GM18907 (cell line): Measurements from ENCODE around the gene METTL22.

Source experiments
- ATAC-seq: cut with Tn5 transposase; IDR thresholded peaks from one replicate; pipeline ENCODE4 v1.9.1; 2021; ENCODE audit warnings: mild to moderate bottlenecking, moderate library complexity; ENCODE audit not compliant: unreplicated experiment

Gene METTL22

DNA sequence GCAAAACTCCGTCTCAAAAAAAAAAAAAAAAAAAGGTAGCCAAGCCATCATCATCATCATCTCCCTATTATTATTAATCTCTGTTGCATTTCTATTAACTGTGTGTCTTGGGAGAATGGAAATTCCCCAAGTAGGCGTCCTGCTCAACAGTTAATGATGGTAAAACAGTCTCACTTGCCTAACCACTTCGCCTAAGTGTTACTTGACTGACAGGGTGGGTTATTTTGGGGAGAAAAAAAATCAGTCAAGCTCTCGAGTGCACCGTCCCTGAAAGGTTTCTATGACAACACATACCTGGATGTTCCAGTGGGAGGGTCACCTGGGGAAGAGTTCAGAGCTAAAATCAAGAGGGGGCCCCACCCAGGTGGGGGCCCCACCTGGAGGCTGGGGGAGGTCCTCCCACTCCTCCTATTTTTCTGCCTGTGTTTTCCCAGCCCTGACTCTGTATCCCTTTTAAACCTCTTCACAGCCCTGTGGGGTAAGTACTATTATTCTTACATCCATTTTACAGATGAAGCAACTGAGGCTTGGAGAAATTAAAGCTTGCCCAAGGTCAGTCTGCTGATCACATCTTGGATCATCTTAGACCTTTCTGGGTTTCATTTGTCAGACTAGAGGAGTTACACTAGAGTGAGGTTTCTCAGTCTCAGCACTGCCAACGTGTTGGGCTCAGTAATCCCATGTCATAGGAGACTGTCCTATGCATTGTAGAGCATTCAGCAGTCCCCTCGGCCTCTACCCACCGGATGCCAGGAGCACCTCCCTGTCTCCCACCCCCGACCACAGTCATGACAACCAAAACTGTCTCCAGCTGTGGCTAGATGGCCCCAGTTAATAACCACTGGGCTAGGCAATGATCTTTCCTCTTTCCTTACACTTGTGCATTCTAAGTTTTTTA lies 41.9 kb downstream of the METTL22 start:
- ATAC-seq = no peak

DNA sequence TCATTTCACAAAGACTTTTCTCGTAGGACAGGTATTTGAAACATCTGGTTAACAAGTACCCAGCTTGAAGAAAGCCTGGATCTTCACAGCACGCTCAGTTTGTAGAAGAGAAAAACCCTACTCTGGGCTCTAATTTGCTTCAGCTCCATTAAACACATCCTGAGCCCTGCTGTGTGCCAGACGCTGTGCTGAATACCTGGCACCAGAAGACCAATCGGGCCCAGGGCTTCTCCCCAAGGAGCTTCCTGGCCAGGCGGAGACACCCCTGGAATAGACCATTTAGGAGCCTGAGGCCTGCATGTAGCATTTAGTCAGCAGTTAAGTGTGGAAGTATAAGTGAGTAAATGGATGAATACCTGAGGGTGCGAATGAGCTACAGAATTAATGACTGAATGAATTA lies 44.0 kb downstream of the METTL22 start:
- no peak for ATAC-seq

GRCh38 chr16:8667492-8667891 lies 46.0 kb downstream of the METTL22 start:
- no peak for ATAC-seq

GRCh38 chr16:8668113-8668512 lies 46.6 kb downstream of the METTL22 start:
- no peak for ATAC-seq

DNA sequence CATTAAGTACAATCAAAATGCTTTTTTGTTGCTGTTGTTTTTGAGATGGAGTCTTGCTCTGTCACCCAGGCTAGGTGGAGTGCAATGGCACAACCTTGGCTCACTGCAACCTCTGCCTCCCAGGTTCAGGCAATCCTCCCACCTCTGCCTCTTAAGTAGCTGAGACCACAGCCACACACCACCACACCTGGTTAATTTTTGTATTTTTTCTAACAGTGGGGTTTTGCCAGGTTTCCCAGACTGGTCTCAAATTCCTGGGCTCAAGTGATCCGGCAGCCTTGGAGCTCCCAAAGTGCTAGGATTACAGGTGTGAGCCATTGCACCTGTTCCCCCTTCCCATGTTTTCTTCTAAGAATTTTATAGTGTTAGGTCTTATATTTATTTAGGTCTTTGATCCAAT lies 48.0 kb downstream of the METTL22 start:
- no peak for ATAC-seq

DNA sequence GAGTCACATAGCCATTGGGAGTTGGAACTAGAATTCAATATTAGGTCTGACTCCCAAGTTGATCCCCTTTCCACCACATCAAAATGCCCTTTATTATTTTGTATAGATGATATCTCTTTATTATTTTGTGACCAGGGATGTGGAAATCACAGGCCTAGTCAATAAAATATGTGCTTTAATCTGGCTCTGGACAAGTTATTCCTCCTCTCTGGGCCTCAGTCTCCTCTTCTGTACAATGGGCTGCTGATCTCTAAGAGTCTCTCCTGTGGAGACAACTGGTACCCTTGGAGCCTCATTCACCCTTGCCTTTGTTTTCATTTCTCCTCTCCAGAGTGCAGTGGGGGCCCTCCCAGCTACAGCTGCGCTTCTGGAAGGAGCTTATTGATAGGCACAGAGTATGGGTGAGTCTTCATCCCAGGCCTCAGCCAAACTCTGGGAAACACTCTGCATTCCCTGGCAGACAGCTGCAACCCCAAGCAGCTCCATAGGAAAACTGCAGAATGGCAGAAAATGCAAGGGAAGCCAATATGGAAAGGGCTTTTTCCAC lies 48.6 kb downstream of the METTL22 start:
- no peak for ATAC-seq

DNA sequence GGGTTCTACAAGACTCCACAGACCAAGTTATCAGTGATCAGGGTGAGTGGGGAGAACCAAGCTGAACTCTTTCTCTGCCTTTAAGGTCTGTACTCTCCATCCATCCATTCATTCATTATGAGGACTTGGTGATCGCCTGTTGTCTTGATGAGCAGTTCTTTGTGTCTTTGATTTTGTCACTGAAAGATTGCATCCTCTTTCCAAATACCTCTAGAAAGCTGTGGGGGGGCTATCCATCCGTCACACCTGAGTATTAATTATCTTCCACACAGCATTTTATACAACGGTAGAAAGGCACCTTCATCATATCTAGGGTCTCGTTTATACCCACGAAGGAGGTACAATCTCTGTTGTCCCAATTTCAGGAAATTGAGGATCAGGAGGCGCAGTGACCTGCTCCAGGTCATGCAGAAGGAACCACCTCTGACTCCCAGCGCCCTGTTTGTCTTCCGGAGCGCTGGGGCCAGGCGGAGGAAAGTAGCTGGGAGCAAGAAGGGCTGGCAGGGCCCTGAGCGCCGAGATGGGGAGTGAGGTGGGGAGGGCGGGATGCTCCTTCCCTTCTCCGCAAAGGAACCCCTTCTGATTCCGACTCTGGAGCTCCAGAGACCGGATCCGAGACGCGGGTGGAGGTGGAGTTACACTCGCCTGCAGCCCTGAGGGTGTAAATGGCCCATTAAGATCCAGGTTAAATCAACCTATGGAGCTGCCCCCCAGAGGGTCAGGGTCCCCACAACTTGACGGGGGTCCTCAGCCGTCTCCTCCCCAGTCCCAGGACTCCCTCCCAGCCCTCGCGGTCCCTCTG lies 52.3 kb downstream of the METTL22 start:
- ATAC-seq = peak; percentile 62

DNA sequence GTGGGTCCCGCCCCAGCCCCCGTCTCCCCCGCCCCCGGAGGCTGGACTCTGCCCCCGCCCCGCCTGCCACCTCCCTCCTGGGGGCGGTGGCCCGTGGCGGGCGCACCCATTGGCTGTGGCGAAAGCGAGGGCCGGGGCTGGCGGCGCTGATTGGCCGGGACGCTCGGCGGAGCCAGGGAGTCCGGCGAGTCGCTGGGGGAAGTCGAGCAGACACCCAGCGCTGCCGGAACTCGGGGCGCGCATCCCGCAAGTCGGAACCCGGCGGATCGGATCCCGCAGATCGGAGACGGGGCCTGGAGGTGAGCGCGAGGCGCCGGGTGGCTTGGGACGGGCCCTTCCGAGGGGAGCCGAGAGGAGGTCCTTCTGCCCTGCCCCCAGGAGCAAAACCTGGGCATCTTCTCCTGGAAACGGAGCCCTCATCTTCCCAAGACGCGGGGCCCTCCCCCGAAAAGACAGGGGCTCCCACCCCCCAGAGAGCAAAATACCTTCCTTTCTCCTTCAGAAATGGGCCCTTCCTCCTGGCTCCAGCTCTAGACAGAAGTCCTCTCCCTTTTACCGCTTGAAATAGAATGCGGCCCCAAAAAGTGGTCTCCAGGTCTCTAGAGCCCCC lies 53.0 kb downstream of the METTL22 start, which contains the start of gene ABAT:
Gene ABAT (plus strand): TSS at position 205 of the 610 bp plus-strand sequence. CDS start 61,123 bp downstream, outside the sequence.
- ATAC-seq = peak; percentile 99

GRCh38 chr16:8675183-8676159 lies 54.0 kb downstream of the METTL22 start:
- no peak for ATAC-seq

DNA sequence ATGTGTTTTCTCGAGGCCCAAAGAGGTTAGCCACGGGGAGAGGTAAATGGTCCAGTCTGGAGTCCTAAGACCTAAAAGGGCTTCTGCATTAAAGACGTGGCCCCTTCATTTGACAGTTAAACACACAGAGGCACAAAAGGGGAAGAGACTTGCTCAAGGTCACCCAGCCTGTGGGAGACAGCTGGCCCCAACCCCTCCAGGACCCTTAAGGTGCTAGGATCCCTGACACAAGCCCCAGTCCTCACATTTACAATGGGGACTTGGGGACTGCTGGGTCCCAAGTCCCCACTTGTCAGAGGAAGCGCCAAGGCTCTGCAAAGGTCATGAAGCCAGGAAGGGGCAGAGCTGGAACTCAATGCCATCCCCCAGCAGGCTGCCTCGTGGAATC lies 54.7 kb downstream of the METTL22 start:
- no peak for ATAC-seq

- ATAC-seq = no peak
These were observed 55.4 kb downstream of the METTL22 start for GRCh38 chr16:8676737-8677375.

DNA sequence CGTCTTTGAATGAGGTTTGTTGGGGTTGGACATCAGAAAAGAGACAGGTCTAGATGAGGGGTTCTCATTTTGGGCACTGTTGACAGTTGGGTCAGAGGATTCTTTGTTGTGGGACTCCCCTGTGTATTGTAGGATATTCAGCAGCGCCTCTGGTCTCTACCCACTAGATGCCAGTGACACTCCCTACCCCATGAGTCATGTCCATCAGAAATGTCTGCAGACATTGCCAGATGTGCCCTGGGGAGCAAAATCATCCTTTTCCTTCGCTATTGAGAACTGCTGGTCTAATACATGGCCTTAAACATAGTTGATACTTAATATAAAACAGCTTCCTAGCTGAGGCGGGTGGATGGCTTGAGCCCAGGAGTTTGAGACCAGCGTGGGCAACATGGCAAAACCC lies 56.0 kb downstream of the METTL22 start:
- no peak for ATAC-seq

GRCh38 chr16:8678068-8678927 lies 56.8 kb downstream of the METTL22 start:
- ATAC-seq = no peak

GRCh38 chr16:8679151-8679550 lies 57.7 kb downstream of the METTL22 start:
- no peak for ATAC-seq

GRCh38 chr16:8682551-8683259 lies 61.2 kb downstream of the METTL22 start:
- ATAC-seq = no peak

DNA sequence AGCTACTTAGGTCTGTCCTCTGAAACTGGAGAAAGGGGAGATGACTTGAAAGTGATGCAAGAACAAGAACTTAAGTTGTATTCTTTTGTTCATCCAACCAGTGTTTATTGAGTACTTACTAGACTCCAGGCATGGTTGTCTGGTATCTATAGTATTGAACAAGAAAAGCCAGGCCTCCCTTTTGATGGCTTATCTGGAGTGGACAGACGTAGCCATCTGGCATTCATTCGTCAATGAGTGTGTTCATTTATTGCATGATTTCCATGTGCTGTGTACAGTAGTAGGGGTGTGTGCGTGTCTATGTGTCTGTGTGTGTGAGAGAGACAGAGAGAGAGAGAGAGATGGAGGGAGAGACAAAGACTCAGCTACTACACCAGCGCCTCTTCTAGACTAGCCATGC lies 62.1 kb downstream of the METTL22 start:
- ATAC-seq = no peak

DNA sequence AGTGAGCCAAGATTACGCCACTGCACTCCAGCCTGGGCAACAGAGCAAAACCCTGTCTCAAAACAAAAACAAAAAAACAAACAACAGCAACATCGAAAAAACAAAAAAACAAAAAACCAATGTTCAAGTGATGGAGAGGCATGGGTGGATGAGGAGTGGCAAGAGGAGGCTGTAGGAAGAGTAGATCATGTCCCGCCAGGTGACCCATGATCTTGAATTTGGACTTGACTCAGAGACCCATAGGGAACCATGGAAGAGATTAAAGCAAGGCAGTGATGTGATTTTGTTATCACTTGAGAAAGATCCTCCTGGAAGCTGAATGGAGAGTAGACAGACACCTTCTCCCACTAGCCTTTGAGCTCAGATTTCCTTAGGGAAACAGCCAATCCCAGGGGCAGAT lies 64.1 kb downstream of the METTL22 start:
- ATAC-seq = no peak

GRCh38 chr16:8686031-8686621 lies 64.6 kb downstream of the METTL22 start:
- no peak for ATAC-seq
